Measurements from ENCODE around the gene PDE8B. TPM values are rescaled to one million over a fixed set of nuclear protein-coding genes. Genes with fewer than 3 reads are reported as not detected.

Gene PDE8B
- total RNA-seq, 2 donors from 2014 or later: not detected

DNA sequence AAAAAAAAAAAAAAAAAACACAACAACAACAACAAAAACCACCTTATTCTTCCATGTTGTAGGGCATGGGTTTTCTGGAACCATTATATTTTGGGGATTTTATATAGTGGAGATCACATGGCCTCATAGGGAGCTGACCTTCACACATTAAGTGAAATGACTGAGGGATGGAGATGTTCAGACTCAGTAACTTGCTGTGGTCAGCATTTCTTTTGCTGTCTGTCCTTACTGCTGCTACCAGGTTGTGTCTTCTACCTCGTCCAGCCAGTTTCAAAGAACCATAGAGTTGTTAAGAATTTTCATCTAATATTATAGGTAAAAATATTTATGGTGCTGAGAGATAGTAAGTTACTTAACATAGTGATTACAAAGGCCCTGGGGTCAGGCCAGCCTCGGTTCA, 107.6 kb downstream of the PDE8B start:
- no peaks in the 10 kb centered on the region for H3K36me3 Mint-ChIP-seq
- H3K27me3 Mint-ChIP-seq: peaks cover 13 to 17% of the 10 kb centered on the region in 2 donors
- H3K9me3 Mint-ChIP-seq: no peaks in the 10 kb centered on the region
- DNase-seq (ENCODE audit: low spot score): no peak
- no peak overlapping the region for H3K4me3 Mint-ChIP-seq
- no peak for ATAC-seq
- no peaks in the 10 kb centered on the region for H3K4me1 Mint-ChIP-seq (ENCODE audit: low read depth in 2 of 2)
- no peak overlapping the region for H3K27ac Mint-ChIP-seq

DNA sequence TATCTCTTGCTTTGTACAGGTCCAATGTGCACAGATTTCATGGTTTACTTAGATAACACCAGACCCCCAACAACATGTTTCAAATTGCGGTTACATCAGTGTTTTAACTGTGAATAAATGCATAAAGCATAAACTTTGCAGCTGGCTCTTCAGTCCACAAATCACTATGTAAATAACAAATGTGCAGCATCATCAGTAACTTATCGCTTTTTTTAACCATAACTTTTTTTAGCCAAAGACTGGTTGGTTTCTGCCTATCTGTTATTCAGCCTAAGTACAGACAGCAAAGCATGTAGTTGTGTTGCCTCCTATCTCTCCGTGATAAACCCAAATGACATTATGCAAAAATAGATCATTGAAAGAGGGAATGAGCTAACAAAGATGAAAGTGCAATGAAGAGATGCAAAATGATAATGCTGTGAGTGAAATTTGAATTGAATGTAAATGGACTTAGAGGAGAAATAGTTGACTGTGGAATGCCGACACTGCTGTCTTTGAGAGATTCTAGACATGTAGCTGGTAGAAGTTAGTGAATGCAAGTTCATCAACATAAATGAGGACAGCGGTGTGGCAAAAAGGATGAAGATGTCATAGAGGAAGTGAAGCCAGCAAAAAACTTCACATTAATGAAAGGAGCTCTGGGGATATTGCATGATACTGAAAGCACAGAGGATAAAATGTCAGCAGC, 108.8 kb downstream of the PDE8B start:
- H3K4me1 Mint-ChIP-seq (ENCODE audit: low read depth in 2 of 2): no peaks in the 10 kb centered on the region
- H3K27me3 Mint-ChIP-seq: peaks cover 10 to 13% of the 10 kb centered on the region in 2 donors
- ATAC-seq (no peak), DNase-seq (ENCODE audit: low spot score) (no peak)
- H3K9me3 Mint-ChIP-seq: no peaks in the 10 kb centered on the region
- H3K4me3 Mint-ChIP-seq: no peak overlapping the region
- no peak overlapping the region for H3K27ac Mint-ChIP-seq
- H3K36me3 Mint-ChIP-seq: no peaks in the 10 kb centered on the region

GRCh38 chr5:77321793-77322394, 111.4 kb downstream of the PDE8B start:
- Mint-ChIP-seq H3K27ac (no peak overlapping the region), H3K9me3 (no peaks in the 10 kb centered on the region), H3K4me1 (ENCODE audit: low read depth in 2 of 2) (no peaks in the 10 kb centered on the region), H3K36me3 (no peaks in the 10 kb centered on the region), H3K27me3 (peaks cover 7 to 8% of the 10 kb centered on the region in 2 donors), H3K4me3 (no peak overlapping the region)
- ATAC-seq (no peak), DNase-seq (ENCODE audit: low spot score) (no peak)

DNA sequence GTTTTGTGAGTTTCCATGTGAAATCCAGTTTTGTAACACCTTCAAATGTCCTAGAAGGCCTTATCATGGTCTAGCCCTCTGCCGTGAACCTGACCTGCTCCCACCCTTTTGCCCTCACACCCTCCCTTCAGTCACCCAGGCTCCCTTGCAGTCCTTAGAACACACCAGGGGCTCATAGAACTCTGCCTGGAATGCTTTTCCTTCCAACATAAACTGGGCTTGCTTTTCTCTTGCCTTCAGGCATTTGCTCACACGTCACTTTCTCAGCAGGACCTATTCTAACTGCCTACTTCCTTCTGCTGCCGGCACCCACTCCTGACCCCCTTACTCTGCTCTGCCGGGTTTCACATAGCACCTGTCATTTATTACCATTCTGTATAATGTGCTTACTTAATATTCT, 111.9 kb downstream of the PDE8B start:
- Mint-ChIP-seq H3K27me3 (peaks cover 7 to 8% of the 10 kb centered on the region in 2 donors), H3K4me1 (ENCODE audit: low read depth in 2 of 2) (no peaks in the 10 kb centered on the region), H3K27ac (no peak overlapping the region), H3K9me3 (no peaks in the 10 kb centered on the region), H3K4me3 (no peak overlapping the region), H3K36me3 (no peaks in the 10 kb centered on the region)
- no peak for DNase-seq (ENCODE audit: low spot score)
- no peak for ATAC-seq

DNA sequence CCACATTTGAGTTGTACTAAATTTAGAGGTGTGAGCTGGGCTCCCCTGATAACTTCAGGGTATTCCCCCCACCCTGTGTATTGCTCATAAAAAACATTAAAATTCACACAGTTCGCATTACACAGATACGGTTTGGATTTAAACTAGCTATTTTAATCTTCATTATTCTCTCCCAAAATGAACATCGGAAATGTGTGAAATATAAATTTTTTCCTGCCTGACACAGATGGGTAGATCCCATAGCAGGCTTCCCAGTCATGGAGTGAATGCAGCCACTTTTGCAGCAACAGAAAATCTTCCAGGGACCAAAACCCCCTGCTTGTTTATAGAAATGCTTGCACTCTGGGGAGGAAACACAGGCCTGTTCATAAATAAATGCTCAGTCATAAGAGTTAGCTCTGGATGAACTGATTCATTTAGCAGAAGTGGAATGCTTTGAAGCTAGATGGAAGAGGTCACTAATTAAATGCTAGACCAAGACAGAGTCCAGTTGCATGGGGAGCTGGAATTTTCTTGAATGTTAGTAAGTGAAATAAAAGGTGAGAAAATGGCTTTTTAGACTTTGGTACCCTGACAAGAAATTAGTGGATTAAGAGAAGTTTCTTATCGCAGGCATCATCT, 115.6 kb downstream of the PDE8B start:
- no peaks in the 10 kb centered on the region for H3K36me3 Mint-ChIP-seq
- H3K27ac Mint-ChIP-seq: no peak overlapping the region
- no peaks in the 10 kb centered on the region for H3K9me3 Mint-ChIP-seq
- DNase-seq (ENCODE audit: low spot score) (no peak), ATAC-seq (no peak)
- H3K27me3 Mint-ChIP-seq: peaks cover 17 to 32% of the 10 kb centered on the region in 2 donors
- H3K4me3 Mint-ChIP-seq: no peak overlapping the region
- H3K4me1 Mint-ChIP-seq (ENCODE audit: low read depth in 2 of 2): peaks cover 3 to 6% of the 10 kb centered on the region in 2 donors

DNA sequence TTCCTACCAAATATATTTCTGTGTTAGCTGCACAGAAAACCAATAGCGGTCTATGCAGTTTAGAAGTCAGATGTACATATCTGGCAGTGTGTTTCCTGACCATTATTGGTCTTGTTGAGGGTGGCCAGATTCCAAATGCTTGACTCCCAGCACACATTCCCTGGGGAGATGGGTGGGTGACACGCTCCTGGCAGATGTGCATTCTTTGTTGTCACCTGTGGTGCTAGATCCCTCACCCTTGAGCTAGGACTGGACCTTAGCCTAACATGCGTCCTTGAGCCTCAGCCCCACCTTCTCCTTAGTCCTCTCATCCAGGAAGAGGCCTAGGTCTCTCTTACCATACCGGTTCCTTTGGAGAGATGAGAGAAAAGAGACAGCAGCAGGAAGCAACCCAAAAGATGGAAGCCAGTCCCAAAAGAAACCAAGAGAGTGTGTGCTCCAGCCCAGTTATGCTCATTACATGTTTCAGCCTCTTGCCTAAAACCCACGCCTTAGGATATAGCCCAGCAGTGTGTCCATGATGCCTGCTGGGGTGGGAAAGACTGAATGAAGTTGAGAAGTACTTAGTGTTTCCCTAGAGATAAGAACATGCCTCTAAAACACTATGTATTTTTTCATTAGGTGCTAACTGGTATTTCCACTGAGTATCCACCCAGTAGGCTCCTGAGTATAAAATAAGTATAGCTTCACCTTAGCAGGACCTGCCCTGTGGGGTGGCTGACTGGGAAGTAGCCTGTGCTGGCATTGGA, 116.7 kb downstream of the PDE8B start:
- no peaks in the 10 kb centered on the region for H3K36me3 Mint-ChIP-seq
- peaks cover 3 to 6% of the 10 kb centered on the region in 2 donors for H3K4me1 Mint-ChIP-seq (ENCODE audit: low read depth in 2 of 2)
- peak overlapping the region in 1 of 2 donors; percentile 34 for H3K27ac Mint-ChIP-seq
- H3K27me3 Mint-ChIP-seq: peaks cover 20 to 42% of the 10 kb centered on the region in 2 donors
- H3K4me3 Mint-ChIP-seq: no peak overlapping the region
- ATAC-seq (no peak), DNase-seq (ENCODE audit: low spot score) (no peak)
- no peaks in the 10 kb centered on the region for H3K9me3 Mint-ChIP-seq

GRCh38 chr5:77328930-77329647, 118.6 kb downstream of the PDE8B start:
- peak; percentile 43 to 60 for ATAC-seq
- Mint-ChIP-seq H3K27ac (peak overlapping the region in 1 of 2 donors; percentile 1), H3K27me3 (peaks cover 16 to 35% of the 10 kb centered on the region in 2 donors), H3K4me1 (ENCODE audit: low read depth in 2 of 2) (peaks cover 3 to 6% of the 10 kb centered on the region in 2 donors), H3K9me3 (no peaks in the 10 kb centered on the region), H3K4me3 (no peak overlapping the region), H3K36me3 (no peaks in the 10 kb centered on the region)
- DNase-seq (ENCODE audit: low spot score): no peak

DNA sequence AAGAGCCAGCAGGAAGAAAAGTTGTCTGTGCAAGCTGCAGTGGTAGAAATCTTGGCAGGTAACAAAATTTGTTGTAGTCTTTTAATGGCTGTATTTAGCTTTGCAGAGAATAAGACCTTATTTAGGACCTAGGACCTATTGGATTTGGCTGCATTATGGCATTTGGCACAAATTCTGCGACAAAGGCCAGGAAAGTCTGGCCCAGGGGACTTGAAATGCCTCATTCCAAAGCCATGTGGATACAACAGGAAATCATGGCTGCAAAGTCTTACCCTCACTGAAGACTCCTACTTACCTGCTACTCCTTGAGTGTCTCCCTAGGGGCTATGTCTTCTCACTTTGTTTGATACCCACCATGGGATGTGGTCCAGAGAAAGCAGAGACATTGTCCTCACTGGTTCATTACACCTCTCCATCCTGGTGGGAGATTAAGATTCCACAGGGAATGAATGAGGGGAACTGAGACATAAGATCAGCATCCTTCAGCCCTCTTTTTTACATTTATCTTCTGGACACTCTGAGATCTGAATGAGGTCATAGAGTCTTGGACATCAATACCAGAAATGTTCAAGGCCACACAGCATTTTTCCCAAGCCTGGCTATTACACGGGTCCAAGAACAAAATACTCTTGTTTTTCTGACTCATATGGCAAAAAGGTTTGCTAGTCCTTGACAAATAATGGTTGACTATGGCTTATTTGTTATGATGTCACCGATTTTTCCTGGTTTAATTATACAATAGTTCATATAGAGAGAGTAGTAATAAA, 119.4 kb downstream of the PDE8B start:
- H3K36me3 Mint-ChIP-seq: no peaks in the 10 kb centered on the region
- H3K4me1 Mint-ChIP-seq (ENCODE audit: low read depth in 2 of 2): peaks cover 3 to 6% of the 10 kb centered on the region in 2 donors
- H3K27ac Mint-ChIP-seq: peak overlapping the region in 1 of 2 donors; percentile 1
- H3K4me3 Mint-ChIP-seq: no peak overlapping the region
- H3K9me3 Mint-ChIP-seq: no peaks in the 10 kb centered on the region
- ATAC-seq: no peak
- H3K27me3 Mint-ChIP-seq: peaks cover 16 to 35% of the 10 kb centered on the region in 2 donors
- DNase-seq (ENCODE audit: low spot score): no peak

DNA sequence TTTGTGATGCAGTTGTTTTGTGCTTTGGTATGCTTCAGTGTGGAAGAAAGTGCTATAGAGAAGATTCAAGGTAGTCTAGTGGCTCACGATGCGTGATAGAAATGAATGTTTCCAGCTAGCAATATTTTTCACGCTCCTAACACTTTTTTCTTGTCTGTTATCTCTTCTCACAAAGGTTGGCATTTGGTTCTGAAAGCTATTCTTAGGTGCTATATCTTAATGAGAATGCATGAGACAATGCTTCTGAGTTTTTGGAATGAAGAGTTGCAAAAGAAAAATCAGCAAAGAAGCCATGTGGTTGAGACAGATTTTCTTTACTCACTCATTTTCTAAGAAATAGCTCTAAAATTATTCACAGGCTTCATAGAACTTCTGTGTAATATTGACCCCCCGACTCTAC, 122.6 kb downstream of the PDE8B start:
- no peak for ATAC-seq
- Mint-ChIP-seq H3K36me3 (no peaks in the 10 kb centered on the region), H3K9me3 (no peaks in the 10 kb centered on the region), H3K4me3 (no peak overlapping the region), H3K27me3 (peaks cover 14 to 30% of the 10 kb centered on the region in 2 donors), H3K4me1 (ENCODE audit: low read depth in 2 of 2) (peaks cover 3 to 6% of the 10 kb centered on the region in 2 donors), H3K27ac (no peak overlapping the region)
- no peak for DNase-seq (ENCODE audit: low spot score)

- H3K27me3 Mint-ChIP-seq: peaks cover 11 to 30% of the 10 kb centered on the region in 2 donors
- no peaks in the 10 kb centered on the region for H3K36me3 Mint-ChIP-seq
- ATAC-seq (no peak), DNase-seq (ENCODE audit: low spot score) (no peak)
- no peak overlapping the region for H3K27ac Mint-ChIP-seq
- no peaks in the 10 kb centered on the region for H3K9me3 Mint-ChIP-seq
- peaks cover 3 to 6% of the 10 kb centered on the region in 2 donors for H3K4me1 Mint-ChIP-seq (ENCODE audit: low read depth in 2 of 2)
- no peak overlapping the region for H3K4me3 Mint-ChIP-seq
Measured at GRCh38 chr5:77333451-77334123, 123.1 kb downstream of the PDE8B start.

- DNase-seq (ENCODE audit: low spot score): no peak
- peaks cover 0 to 5% of the 10 kb centered on the region in 2 donors for H3K27me3 Mint-ChIP-seq
- H3K4me3 Mint-ChIP-seq: no peak overlapping the region
- no peak overlapping the region for H3K27ac Mint-ChIP-seq
- no peaks in the 10 kb centered on the region for H3K4me1 Mint-ChIP-seq (ENCODE audit: low read depth in 2 of 2)
- ATAC-seq: no peak
- H3K9me3 Mint-ChIP-seq: no peaks in the 10 kb centered on the region
- no peaks in the 10 kb centered on the region for H3K36me3 Mint-ChIP-seq
Measured at GRCh38 chr5:77337246-77337645, 126.8 kb downstream of the PDE8B start.

DNA sequence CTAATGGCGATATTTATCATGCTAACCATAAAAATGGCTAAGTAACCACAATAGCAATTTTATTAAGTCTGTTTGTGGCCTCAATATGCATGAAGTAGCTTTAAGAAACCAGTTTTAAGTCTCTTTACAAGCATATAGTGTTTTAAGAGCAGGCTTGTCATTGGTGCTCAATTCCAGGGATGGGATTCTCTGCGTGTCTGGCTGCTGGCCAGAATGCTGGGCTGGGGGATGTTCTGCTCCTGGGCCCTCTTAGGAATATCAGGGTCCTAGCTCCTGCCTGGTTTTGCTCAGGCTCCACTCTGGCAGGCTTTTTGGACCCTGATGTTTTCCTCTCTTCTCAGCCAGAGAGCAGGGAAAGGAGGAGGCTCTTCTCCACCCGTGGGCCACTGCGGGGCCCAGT, 127.2 kb downstream of the PDE8B start:
- H3K4me3 Mint-ChIP-seq: no peak overlapping the region
- H3K27ac Mint-ChIP-seq: no peak overlapping the region
- H3K36me3 Mint-ChIP-seq: no peaks in the 10 kb centered on the region
- peaks cover 0 to 5% of the 10 kb centered on the region in 2 donors for H3K27me3 Mint-ChIP-seq
- no peaks in the 10 kb centered on the region for H3K4me1 Mint-ChIP-seq (ENCODE audit: low read depth in 2 of 2)
- no peaks in the 10 kb centered on the region for H3K9me3 Mint-ChIP-seq
- ATAC-seq (no peak), DNase-seq (ENCODE audit: low spot score) (no peak)

Measured in natural killer cell treated with Interleukin-12 subunit alpha and Interleukin-12 subunit beta and Interleukin-15 and Interleukin-18, amount 100 ng/mL, for 72 hours (primary cell).